Endometrium (tissue), 2 donors: Measurements from ENCODE around the gene GALNT7.
"Not testable (repeated sequence)": the region's sequence is repeated elsewhere in the genome, so short reads cannot be mapped to it uniquely, and the experiment has no call there.

Experiments used
- FAIRE-seq: peaks from 2 replicates; lab custom pipeline; 2012; peaks lifted over from hg19 to GRCh38; lab: Jason Lieb, UNC
- donor health status: control.
- donor health status: control.

The GALNT7 gene

DNA sequence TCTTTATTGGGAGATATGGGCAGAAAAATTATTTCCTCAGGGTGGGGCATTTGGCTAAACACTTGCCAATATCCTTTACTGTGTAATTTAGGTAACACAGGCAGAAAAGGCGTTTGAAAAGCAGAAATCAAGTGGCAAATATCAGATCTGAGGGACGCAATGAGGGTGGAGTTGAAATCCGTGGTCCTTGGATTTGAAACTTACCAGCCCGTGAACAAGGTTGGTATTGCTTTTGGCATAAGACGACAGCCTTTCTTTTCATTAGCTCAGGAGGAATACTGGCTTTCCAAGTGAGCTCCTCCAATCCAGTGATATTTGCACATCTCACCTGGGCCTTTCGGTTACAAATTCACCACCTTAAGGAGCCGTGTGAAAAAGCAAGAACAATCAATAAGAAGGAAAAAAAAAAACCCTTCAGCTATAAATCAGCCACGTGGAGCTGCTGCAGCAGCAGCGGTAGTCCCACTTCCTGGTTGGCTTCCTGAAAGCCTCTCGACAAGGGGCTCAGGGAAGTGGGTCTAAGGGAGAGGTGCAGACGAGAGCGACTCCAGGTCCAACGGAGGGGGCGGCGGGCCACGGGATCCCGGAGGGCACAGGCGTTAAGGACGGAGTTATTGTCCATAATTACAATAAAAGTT, 734 bp upstream of the GALNT7 start:
- no peak for FAIRE-seq

GRCh38 chr4:173169178-173169427, 492 bp downstream of the GALNT7 start:
- no peak for FAIRE-seq

DNA sequence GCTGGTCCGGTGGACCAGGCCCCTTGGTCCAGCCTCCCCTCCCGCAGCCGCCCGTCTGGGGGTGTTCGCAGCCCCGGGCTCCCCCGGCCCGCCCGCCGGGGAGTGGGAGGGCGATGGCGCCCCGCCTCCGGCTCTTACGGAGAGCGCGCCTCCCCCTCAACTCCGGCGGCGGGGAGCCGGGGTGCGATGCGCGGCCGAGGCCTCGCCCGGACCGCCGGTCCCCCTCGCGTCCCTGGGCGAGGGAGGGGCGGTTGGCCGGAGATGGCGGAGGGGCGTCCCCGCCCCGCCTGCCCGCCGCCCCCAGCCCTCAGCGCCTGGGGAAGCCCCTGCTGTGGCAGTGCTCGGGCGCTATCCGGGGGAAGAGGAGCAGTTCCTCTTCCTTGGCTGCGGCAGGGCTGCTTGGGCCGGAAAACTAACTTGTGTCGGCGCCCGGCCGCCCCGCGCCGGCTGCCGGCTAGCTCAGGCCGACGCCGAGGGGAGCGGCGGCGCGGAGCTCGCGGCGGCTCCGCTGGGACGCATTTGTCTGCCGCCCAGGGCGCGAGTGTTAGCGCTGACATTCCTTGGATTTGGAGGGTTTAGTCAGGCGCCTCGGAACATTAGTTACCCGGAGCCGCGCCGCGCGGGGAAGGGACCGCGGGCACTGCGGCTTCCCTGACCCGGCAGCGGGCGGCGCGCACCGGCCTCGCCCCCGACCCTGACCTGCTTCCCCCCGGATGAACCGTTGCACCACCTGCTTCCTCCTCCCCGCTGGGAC, 994 bp downstream of the GALNT7 start:
- FAIRE-seq: no peak

DNA sequence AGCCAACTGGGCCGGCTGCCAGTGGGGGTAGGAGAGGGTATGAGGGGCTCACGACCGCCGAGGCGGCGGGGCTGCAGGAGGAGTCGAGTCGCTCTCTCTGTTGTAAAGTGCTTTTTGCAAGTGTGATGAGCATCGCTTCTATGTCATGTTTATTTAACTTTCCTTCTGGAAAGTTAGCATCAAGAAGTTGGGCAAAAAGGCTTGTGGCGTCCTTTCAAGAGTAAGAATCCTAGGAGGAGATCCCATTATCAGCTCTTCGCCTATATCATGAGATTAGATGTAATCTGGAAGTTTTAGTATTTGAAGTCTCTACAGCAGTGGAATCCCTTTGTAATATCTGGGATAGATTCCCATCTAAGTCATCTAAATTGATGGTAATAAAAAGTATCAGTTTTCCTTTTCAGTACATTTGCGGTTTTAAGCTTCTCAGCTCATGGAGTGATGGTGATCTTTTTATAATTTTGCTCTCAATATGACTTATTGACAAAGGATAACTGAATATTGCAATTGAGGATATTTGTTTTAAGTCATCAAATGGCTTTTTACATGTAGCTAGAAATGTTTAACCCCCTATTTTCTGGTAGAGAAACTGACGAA, 1.7 kb downstream of the GALNT7 start:
- no peak for FAIRE-seq

- FAIRE-seq: no peak
These were observed 2.5 kb downstream of the GALNT7 start for GRCh38 chr4:173171098-173171497.

DNA sequence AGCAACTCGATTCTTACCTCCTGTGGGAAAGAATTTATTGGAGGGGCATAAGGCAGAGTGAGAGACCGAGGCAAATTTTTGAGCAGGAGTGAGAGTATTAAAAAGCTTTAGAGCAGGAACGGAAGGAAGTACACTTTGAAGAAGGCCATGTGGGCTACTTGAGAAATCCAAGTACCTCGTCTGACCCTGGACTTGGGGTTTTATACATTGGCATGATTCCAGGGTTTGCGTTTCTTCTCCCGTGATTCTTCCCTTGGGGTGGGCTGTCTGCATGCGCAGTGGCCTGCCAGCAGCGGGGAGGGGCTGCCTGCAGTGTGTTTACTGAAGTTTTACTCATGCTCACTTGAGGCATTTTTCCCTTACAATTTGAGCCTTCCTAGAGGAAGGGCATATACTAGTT, 3.4 kb downstream of the GALNT7 start:
- no peak for FAIRE-seq

DNA sequence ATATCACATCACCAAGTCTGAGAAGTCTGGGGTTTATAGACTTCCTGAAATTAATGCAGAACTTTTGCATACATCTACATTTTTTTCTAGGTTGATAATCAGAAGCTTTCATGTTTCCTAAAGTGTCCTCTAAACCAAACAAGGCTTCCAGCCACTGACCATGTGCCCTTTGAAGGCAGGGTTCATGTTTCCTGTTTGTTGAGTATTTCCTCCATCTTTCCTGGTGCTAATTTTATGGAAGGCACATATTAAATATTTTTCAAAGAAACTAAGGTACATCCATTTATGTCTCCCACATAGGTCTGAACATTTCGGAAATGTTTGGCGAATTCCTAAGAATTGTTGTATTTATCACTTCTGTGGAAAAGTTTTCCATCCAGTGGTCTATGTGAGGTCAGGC, 5.6 kb downstream of the GALNT7 start:
- no peak for FAIRE-seq

- no peak for FAIRE-seq
These were observed 6.0 kb downstream of the GALNT7 start for GRCh38 chr4:173174594-173175012.

- no peak for FAIRE-seq
These were observed 7.4 kb downstream of the GALNT7 start for GRCh38 chr4:173176010-173176409.

GRCh38 chr4:173177232-173177631, 8.6 kb downstream of the GALNT7 start:
- no peak for FAIRE-seq

- no peak for FAIRE-seq
These were observed 9.5 kb downstream of the GALNT7 start for GRCh38 chr4:173178144-173178543.

DNA sequence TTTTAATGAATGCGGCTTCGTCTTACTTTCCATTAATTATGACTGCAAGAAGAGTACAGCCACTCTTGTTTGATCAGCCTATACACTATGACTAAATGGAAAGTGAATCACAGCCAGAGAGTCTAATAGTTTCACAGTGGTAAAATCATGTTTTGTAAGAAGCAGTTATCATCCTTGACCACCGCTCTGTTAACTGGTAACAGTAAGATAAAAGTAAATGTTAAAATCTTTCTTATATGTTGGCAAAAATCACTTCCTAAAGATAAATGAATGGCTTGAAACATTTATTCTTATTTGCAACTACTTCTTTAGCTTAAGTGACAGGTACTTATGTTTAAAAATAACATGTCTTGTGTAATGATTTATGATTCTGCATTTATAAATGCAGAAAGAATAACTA, 13.2 kb downstream of the GALNT7 start:
- no peak for FAIRE-seq

- FAIRE-seq: no peak
These were observed 13.8 kb downstream of the GALNT7 start for GRCh38 chr4:173182403-173182802.

DNA sequence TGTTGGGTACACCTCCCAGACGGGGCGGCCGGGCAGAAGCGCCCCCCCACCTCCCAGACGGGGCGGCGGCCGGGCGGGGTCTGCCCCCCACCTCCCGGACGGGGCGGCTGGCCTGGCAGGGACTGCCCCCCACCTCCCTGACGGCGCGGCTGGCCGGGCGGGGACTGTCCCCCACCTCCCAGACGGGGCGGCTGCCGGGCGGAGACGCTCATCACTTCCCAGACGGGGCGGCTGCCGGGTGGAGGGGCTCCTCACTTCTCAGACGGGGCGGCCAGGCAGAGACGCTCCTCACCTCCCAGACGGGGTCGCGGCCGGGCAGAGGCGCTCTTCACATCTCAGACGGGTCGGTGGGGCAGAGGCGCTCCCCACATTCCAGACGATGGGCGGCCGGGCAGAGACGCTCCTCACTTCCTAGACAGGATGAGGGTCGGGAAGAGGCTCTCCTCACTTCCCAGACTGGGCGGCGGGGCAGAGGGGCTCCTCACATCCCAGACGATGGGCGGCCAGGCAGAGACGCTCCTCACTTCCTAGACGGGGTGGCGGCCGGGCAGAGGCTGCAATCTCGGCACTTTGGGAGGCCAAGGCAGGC, 15.1 kb downstream of the GALNT7 start:
- not testable (repeated sequence) for FAIRE-seq

- no peak for FAIRE-seq
These were observed 17.4 kb downstream of the GALNT7 start for GRCh38 chr4:173185847-173186510.

DNA sequence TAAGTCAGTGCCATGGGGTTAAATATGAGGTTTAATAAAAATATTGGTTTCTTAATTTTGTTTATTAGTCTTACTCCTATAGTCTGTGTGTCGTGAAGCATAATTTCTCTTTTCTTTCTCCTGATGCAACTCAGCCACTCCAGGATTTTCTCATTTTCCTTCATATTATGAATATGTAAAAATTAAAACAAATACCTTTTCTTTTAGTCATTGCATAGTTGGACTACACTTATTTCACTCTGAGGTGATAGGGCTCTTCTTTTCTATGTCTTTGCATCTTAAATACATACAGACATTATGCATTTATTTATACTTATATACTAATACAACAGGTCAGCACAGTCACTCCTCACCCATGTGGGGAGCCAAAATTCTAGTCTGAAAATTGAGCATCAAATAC, 19.1 kb downstream of the GALNT7 start:
- no peak for FAIRE-seq

GRCh38 chr4:173188648-173189047, 20.0 kb downstream of the GALNT7 start:
- no peak for FAIRE-seq

GRCh38 chr4:173189117-173189693, 20.6 kb downstream of the GALNT7 start:
- no peak for FAIRE-seq

GRCh38 chr4:173191623-173192041, 23.0 kb downstream of the GALNT7 start:
- FAIRE-seq: peak; percentile 54

DNA sequence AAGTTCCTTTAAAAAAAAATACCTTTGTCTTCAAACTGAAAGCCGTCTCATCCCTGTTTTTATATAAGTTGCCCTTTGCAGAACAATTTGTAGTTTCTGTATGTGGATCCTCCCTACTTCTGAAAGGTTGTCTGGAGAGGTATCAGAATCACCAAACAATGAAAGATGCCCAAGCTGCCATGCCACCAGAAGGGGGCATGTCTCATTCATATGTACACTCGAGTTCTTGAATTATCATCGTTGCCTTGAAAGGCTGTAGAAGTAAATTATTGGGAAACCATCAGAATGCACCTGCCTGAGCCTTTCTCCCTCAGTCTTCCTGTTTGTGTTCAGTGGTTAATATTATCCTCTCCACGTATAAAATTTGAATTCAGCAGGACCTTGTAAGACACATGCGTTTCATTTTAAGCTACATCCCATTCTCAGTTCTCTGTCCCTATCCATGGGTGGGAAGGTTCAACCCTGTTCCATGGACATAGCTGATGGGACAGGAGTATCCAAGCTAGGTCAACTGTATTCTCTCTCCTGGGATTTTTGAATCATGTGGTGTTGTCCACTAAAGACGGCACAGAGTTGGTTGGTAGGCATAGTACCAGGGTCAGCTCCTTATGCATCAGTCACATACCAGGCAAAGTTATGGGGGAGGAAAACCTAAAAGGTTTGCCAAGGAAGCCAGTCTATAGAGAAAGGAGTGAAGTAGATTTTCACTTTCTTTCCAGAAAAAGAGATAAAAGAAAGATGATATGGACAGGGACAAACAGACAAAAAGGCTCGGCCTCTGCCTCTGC, 24.0 kb downstream of the GALNT7 start:
- no peak for FAIRE-seq

- FAIRE-seq: no peak
These were observed 25.5 kb downstream of the GALNT7 start for GRCh38 chr4:173194157-173194556.

DNA sequence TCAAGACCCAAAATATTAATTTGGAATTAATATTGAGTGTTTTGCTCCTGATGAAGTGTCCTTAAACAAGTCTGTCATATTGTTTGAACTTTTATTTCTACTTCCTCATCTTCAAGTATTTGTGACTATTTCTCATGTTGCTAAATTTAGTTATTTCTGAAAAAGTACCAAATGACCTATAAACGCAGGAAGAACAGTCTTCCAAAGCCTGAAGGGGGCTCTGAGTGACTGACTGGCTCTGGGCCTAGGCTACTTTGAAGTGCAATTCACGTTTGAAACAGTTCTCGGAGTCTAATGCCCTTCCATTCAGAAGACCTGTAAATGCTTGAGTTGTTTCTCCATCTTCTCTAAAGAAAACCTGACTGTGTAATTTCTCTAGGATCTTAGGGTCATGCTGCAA, 26.5 kb downstream of the GALNT7 start:
- no peak for FAIRE-seq
